ENCODE measurements around the gene KCNJ10. TPM values are rescaled to one million over a fixed set of nuclear protein-coding genes. Genes with fewer than 3 reads are reported as not detected.

The KCNJ10 gene
- total RNA-seq, 1 donor from 2014 or later, result not detected

DNA sequence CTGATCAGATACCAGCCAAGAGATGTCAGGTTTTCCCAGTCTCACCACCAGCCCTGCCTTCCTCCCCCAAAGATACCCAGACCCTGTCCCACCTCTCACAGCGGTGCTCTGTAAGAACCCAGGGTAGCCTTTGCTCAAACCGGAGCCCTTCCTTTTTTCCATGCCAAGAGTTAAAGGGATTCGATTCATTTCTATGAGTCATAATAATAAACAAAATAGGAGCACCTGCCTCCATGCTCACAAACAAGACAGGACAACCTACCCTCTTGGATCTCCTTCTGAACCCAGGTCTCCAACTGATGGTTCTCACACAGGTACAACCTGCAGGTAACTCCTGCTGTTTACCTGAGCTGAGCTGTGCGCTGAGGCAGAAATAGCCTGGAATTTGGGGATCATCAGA lies 39.7 kb upstream of the KCNJ10 start:
- H3K27me3 Mint-ChIP-seq (ENCODE audit: unreplicated experiment), result peaks cover 52% of the 10 kb centered on the region
- H3K27ac Mint-ChIP-seq (ENCODE audit: unreplicated experiment), result peak overlapping the region; percentile 4
- no peaks in the 10 kb centered on the region for H3K36me3 Mint-ChIP-seq (ENCODE audit: unreplicated experiment)
- H3K4me1 Mint-ChIP-seq (ENCODE audit: unreplicated experiment), result peaks cover 44% of the 10 kb centered on the region
- no peak overlapping the region for H3K4me3 Mint-ChIP-seq (ENCODE audit: unreplicated experiment)
- TF ChIP-seq, protein P1, sequence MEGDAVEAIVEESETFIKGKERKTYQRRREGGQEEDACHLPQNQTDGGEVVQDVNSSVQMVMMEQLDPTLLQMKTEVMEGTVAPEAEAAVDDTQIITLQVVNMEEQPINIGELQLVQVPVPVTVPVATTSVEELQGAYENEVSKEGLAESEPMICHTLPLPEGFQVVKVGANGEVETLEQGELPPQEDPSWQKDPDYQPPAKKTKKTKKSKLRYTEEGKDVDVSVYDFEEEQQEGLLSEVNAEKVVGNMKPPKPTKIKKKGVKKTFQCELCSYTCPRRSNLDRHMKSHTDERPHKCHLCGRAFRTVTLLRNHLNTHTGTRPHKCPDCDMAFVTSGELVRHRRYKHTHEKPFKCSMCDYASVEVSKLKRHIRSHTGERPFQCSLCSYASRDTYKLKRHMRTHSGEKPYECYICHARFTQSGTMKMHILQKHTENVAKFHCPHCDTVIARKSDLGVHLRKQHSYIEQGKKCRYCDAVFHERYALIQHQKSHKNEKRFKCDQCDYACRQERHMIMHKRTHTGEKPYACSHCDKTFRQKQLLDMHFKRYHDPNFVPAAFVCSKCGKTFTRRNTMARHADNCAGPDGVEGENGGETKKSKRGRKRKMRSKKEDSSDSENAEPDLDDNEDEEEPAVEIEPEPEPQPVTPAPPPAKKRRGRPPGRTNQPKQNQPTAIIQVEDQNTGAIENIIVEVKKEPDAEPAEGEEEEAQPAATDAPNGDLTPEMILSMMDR (IDR thresholded peaks at IDR 0.05), result no peak
- DNase-seq (ENCODE audit: extremely low spot score, unreplicated experiment), result no peak
- no peaks in the 10 kb centered on the region for H3K9me3 Mint-ChIP-seq (ENCODE audit: unreplicated experiment)

DNA sequence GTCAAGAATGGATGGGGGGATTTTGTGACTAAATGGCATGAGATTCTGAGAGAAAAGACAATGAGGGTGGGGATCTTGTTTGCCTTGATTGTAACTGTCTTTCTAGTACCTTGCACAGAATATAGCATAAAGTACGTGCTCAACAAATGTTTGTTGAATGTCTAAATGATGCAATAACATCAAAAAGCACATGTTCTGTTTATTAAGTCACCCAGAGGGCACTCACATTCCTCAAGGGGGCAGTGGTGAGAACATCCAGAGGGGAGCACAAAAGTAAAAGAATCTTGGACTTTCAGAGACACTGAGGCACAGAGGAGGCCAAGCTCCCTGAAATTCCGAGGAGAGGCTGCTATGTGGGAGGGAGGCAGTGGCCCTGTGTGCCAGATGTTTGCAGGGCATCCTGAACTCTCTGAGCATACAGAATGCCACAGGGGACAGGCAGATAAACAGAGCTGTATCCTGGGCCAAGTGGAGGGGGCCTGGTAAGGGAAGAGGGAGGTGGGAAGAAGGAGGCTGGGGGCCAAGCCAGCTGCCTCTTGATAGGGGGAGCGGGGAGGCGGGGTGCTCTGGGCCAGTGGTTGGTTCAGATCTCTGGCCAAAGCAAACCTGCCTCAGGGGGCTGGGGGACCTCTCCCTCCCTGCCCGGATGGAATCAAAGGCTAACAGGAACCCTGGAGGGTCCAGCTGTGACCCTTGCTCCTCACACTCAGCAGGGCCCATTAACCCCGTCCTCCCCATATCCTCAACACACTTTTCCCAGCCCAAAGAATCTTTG lies 39.1 kb upstream of the KCNJ10 start:
- no peak for DNase-seq (ENCODE audit: extremely low spot score, unreplicated experiment)
- Mint-ChIP-seq H3K9me3 (ENCODE audit: unreplicated experiment) (no peaks in the 10 kb centered on the region), H3K4me3 (ENCODE audit: unreplicated experiment) (no peak overlapping the region), H3K4me1 (ENCODE audit: unreplicated experiment) (peaks cover 44% of the 10 kb centered on the region), H3K36me3 (ENCODE audit: unreplicated experiment) (no peaks in the 10 kb centered on the region), H3K27me3 (ENCODE audit: unreplicated experiment) (peaks cover 51% of the 10 kb centered on the region), H3K27ac (ENCODE audit: unreplicated experiment) (peak overlapping the region; percentile 4)
- TF ChIP-seq, protein P1 (IDR thresholded peaks at IDR 0.05), result peak; percentile 58

DNA sequence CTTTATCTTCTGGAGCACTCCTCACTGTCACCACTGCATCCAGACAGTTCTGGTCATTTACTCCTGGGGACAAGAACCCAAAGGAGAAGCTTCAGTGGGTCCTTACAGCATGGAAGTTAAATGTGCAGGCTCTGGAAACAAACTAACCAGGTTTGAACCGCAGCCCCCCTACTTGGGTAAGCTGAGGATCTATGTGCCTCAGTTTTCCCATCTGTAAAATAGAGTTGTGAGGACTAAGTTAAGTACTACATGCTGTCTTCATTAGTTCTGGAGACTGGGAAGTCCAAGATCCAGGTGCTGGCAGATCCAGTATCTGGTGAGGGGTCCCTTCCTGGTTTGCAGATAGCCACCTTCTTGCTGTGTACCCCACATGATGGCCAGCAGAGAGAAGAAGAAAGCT lies 37.6 kb upstream of the KCNJ10 start:
- H3K9me3 Mint-ChIP-seq (ENCODE audit: unreplicated experiment), result no peaks in the 10 kb centered on the region

DNA sequence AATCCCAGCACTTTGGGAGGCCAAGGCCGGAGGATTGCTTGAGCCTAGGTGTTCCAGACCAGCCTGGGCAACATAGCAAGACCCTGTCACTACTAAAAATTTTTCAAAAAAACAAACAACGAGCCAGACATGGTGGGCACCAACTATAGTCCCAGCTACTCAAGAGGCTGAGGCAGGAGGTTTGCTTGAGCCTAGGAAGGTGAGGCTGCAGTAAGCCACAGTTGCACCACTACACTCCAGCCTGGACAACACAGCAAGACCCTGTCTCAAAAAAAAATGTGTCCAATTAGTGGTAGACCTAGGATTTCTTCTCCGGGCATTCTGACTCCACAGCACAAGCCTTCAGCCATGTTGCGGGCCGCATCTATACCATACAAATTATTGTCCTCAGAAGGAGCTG lies 35.2 kb upstream of the KCNJ10 start:
- no peak overlapping the region for H3K4me3 Mint-ChIP-seq (ENCODE audit: unreplicated experiment)
- no peak for DNase-seq (ENCODE audit: extremely low spot score, unreplicated experiment)
- peaks cover 42% of the 10 kb centered on the region for H3K27me3 Mint-ChIP-seq (ENCODE audit: unreplicated experiment)
- no peaks in the 10 kb centered on the region for H3K9me3 Mint-ChIP-seq (ENCODE audit: unreplicated experiment)
- TF ChIP-seq, protein P1 (IDR thresholded peaks at IDR 0.05), result no peak
- H3K4me1 Mint-ChIP-seq (ENCODE audit: unreplicated experiment), result peaks cover 50% of the 10 kb centered on the region
- H3K27ac Mint-ChIP-seq (ENCODE audit: unreplicated experiment), result no peak overlapping the region
- H3K36me3 Mint-ChIP-seq (ENCODE audit: unreplicated experiment), result no peaks in the 10 kb centered on the region

More for the DNA sequence above, 37.6 kb upstream of the KCNJ10 start:
- H3K36me3 Mint-ChIP-seq (ENCODE audit: unreplicated experiment), result no peaks in the 10 kb centered on the region
- DNase-seq (ENCODE audit: extremely low spot score, unreplicated experiment), result no peak
- peaks cover 51% of the 10 kb centered on the region for H3K27me3 Mint-ChIP-seq (ENCODE audit: unreplicated experiment)
- TF ChIP-seq, protein P1 (IDR thresholded peaks at IDR 0.05), result no peak
- H3K4me3 Mint-ChIP-seq (ENCODE audit: unreplicated experiment), result no peak overlapping the region
- H3K27ac Mint-ChIP-seq (ENCODE audit: unreplicated experiment), result no peak overlapping the region
- peaks cover 52% of the 10 kb centered on the region for H3K4me1 Mint-ChIP-seq (ENCODE audit: unreplicated experiment)

DNA sequence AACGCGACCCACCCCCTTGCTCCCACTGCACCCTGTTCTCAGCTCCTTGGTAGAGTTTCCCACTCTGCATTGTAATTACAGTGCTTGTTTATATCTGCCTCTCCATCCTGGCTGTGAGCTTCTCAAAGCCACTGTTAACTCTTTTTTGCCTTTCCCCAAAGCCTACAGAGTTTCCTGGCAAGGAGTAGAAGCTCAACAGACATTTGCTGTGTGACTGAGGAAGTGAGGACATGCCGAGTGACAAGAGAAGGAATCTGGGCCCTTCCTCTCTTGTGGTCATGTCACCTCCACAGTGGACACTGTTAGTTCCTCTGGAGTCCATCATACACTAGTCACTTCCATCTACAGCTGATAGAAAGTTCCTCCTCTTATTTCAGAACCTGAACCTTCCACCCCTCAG lies 34.5 kb upstream of the KCNJ10 start:
- no peak overlapping the region for H3K4me3 Mint-ChIP-seq (ENCODE audit: unreplicated experiment)

More for the DNA sequence above, 34.5 kb upstream of the KCNJ10 start:
- no peaks in the 10 kb centered on the region for H3K9me3 Mint-ChIP-seq (ENCODE audit: unreplicated experiment)
- H3K36me3 Mint-ChIP-seq (ENCODE audit: unreplicated experiment), result no peaks in the 10 kb centered on the region
- no peak overlapping the region for H3K27ac Mint-ChIP-seq (ENCODE audit: unreplicated experiment)
- DNase-seq (ENCODE audit: extremely low spot score, unreplicated experiment), result no peak
- TF ChIP-seq, protein P1 (IDR thresholded peaks at IDR 0.05), result no peak
- H3K4me1 Mint-ChIP-seq (ENCODE audit: unreplicated experiment), result peaks cover 44% of the 10 kb centered on the region
- H3K27me3 Mint-ChIP-seq (ENCODE audit: unreplicated experiment), result peaks cover 35% of the 10 kb centered on the region

Measured in osteocyte (in vitro differentiated cells).